HT-29 (cell line): ENCODE results near the gene POR. TPM values are rescaled to one million over a fixed set of nuclear protein-coding genes. Genes with fewer than 3 reads are reported as not detected.
"Not testable (repeated sequence)": the region's sequence is repeated elsewhere in the genome, so short reads cannot be mapped to it uniquely, and the experiment has no call there.

ENCODE experiments used
- DNase-seq: peaks from one replicate; pipeline ENCODE4 v3.0.0-alpha.2; 2015; ENCODE audit warnings: low spot score
- total RNA-seq: library from RNA; depleted of rRNA; stranded (reverse); fragments of >200 nt; shearing (Covaris generic); gene quantifications from 2 replicates; pipeline ENCODE4 v1.2.3, GENCODE V29; 2014

Gene POR
- total RNA-seq, 1 experiment from 2014 or later, result 263 TPM

- no peak for DNase-seq
Measured at GRCh38 chr7:75988568-75989499, 73.9 kb downstream of the POR start.

- no peak for DNase-seq
Measured at GRCh38 chr7:75989500-75990388, 74.8 kb downstream of the POR start.

GRCh38 chr7:75991531-75992082 is 76.7 kb downstream of the POR start:
- DNase-seq, result no peak

GRCh38 chr7:75992083-75992755 is 77.3 kb downstream of the POR start:
- no peak for DNase-seq

- peak; percentile 58 for DNase-seq
Measured at GRCh38 chr7:75993689-75994387, 78.9 kb downstream of the POR start.

GRCh38 chr7:75994388-75995051 is 79.6 kb downstream of the POR start, which contains the start of gene TMEM120A:
Gene TMEM120A (minus strand): TSS chr7:75994595. CDS start chr7:75994570, 25 bp downstream.
- peak; percentile 95 for DNase-seq

GRCh38 chr7:75995052-75995471 is 80.1 kb downstream of the POR start:
- DNase-seq, result no peak

GRCh38 chr7:75995996-75996395 is 81.0 kb downstream of the POR start:
- no peak for DNase-seq

GRCh38 chr7:75996476-75996875 is 81.5 kb downstream of the POR start:
- no peak for DNase-seq

GRCh38 chr7:75998038-75998437 is 83.1 kb downstream of the POR start:
- DNase-seq, result no peak

- no peak for DNase-seq
Measured at GRCh38 chr7:76000566-76000965, 85.6 kb downstream of the POR start.

GRCh38 chr7:76002139-76002538 is 87.2 kb downstream of the POR start:
- DNase-seq, result no peak

GRCh38 chr7:76002822-76003221 is 87.9 kb downstream of the POR start:
- DNase-seq, result no peak

GRCh38 chr7:76003351-76003750 is 88.4 kb downstream of the POR start:
- DNase-seq, result no peak

- DNase-seq, result not testable (repeated sequence)
Measured at GRCh38 chr7:76005004-76005403, 90.0 kb downstream of the POR start.

GRCh38 chr7:76008156-76008687 is 93.3 kb downstream of the POR start:
- DNase-seq, result no peak

- no peak for DNase-seq
Measured at GRCh38 chr7:76009672-76010600, 95.0 kb downstream of the POR start.

- no peak for DNase-seq
Measured at GRCh38 chr7:76011442-76011861, 96.5 kb downstream of the POR start.
